Activated CD4-positive, CD25-positive, alpha-beta regulatory T cell (primary cell): Measurements from ENCODE around the gene SLC6A3.
"Not testable (repeated sequence)": the region's sequence is repeated elsewhere in the genome, so short reads cannot be mapped to it uniquely, and the experiment has no call there.

Experiments
- DNase-seq, 4 experiments: peaks; one replicate each; lab custom pipeline; 2025; lab: John Stamatoyannopoulos, UW

SLC6A3 gene

GRCh38 chr5:1441166-1441865 lies 3.9 kb downstream of the SLC6A3 start:
- no peak for DNase-seq

- no peak for DNase-seq
Observed at GRCh38 chr5:1440098-1440493, 5.1 kb downstream of the SLC6A3 start.

DNA sequence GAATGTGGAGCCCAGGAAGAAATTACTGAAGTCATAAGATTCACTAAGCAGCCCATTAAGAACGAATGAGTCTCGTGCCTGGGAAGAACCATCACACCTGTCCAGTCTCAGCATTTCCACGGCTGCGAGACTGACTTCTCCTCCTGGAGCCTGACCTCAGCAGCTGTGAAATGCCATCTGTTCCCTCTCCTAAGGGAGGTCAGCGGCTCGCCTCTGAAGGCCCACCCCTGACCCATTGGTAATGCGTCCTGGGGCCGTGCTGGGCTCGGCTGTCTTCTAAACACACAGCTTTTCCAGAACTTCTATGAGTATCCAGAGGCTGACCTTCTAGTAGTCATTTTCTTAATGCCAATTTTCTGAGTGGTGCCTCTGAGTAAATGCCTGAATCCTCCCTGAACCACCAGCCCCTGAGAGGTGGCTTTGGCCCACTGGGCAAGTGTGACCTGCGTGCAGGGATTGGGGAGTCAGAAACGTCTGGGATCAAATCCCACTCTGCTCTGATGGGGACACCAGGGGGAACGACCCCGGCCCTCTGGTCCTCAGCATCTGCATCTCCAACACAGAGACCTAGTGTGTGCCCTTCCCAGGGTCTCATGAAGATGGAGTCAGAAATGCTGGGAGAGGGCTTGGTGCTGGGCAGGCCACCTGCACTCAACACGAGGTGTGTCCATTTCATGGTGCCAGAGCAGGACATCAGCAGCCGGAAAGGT lies 5.7 kb downstream of the SLC6A3 start:
- no peak for DNase-seq

DNA sequence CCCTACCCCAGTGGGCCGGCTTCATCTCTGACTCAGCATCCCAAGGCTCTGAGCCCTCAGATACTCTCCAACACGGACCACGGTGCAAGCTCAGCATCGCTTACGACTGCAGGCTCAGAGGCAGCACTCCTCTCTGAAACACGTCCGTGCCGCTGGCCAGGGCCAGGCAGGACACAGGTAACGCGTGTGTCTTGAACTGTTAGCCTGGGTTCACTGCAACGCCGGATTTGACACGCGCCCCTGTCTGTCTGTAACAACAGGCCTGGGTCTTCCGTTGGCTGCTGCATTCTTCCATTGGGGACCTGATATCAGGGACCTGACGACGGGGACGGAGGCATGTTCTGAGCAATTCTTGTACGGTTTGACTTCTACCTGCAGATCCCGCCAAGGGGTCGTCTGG lies 6.4 kb downstream of the SLC6A3 start:
- DNase-seq = no peak

GRCh38 chr5:1437876-1438559 lies 7.2 kb downstream of the SLC6A3 start:
- DNase-seq = no peak

DNA sequence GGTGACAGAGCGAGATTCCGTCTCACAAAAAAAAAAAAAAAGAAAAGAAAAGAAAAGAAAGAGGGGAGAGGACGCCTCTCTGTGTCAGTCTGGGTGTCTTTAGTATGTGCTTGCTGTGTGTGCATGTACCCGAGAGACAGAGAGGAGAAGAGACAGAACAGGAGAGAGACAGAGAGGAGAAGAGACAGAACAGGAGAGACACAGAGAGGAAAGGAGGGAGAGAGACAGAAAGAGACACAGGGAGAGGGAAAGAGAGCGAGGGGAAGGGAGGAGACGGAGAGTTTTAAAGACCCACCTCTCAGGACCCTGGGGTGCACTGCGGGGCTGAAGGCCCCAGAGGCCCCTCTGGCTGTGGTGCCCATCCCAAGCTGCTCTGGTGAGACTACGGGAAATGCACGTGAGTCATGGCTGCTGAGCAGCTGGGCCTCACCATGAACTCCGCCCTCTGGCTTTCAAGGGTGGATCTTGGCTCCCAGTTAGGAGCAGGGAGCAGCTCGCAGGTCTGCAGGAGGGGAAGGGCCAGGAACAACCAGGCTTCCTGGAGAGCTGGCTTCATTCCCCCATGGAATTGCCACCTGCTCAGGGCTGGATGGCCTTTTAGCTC lies 7.9 kb downstream of the SLC6A3 start:
- DNase-seq = no peak

DNA sequence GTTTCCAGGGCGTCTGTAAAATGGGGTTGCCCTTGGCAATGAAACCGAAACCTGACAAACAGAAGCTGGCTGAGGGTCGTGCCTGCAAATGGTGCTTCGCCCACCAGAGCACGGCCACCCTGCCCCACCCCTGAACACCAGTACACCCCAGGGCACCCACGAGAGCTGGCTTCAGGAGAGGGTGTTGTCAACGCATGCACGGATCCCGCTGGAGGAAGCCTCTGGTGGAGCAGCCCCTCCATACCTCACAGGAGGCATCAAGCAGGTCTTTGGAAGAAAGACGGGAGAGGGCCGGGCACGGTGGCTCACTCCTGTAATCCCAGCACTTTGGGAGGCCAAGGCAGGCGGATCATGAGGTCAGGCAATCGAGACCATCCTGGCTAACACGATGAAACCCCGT lies 8.6 kb downstream of the SLC6A3 start:
- no peak for DNase-seq

- DNase-seq = no peak
Observed at GRCh38 chr5:1436036-1436435, 9.2 kb downstream of the SLC6A3 start.

DNA sequence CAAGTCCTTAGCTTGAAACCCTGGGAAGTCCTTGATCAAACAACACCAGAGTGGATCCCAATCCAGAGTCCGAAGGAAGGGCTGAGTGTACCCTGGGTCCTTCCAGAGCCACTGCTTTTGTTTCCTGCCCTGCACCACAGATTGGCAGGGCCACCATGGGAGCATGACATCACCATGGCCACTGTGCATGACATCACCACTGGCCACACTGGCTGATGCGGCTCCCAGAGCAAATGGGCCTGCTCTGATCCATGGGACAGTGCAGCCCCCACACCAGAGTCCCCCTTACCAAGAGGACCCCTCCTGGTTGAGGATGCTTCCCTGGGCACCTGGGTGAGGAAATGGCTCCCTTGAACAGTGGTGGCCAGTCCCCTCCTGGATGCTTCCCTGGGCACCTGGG lies 9.9 kb downstream of the SLC6A3 start:
- DNase-seq = no peak

- no peak for DNase-seq
Observed at GRCh38 chr5:1432296-1432695, 12.9 kb downstream of the SLC6A3 start.

DNA sequence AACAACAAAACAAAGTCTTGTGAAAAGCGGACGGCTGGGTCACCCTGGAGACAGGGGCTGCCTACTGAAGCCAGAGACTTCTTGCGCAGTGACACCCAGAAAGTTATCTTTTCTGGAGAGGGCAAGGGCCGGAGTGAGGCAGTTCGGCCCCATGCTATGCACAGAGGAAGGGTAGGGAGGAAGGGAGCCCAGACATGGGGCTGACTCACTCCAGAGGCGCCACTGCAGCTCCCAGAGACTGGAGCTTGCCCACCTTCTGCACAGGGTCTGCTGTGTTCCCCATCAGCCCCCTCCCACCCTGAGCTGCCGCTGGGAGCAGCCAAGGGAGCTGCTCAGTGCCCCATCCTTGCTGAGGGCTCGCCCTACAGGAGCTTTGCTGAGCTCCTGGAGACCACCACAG lies 13.3 kb downstream of the SLC6A3 start:
- DNase-seq = no peak

GRCh38 chr5:1431021-1431811 lies 14.0 kb downstream of the SLC6A3 start:
- no peak for DNase-seq

- no peak for DNase-seq
Observed at GRCh38 chr5:1430121-1430795, 15.0 kb downstream of the SLC6A3 start.

DNA sequence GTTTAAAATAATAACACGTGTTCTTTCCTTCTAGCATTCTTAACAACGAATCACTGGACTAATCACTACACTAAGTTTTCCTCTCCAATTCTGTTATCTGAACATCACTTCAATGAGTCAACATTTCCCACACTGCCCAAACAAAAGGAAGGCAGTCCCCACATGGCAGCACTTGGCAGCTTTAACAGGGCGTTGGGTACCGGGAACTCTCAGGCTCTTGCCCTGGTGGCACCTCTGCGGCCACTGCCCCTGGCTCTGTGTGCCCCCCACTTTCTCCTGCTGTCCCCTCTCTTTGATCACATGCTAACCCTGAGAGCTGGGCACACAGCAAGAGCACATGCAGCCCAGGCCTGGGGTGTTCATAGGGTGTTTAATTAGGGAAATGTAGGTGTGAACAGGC lies 15.7 kb downstream of the SLC6A3 start:
- DNase-seq = no peak

DNA sequence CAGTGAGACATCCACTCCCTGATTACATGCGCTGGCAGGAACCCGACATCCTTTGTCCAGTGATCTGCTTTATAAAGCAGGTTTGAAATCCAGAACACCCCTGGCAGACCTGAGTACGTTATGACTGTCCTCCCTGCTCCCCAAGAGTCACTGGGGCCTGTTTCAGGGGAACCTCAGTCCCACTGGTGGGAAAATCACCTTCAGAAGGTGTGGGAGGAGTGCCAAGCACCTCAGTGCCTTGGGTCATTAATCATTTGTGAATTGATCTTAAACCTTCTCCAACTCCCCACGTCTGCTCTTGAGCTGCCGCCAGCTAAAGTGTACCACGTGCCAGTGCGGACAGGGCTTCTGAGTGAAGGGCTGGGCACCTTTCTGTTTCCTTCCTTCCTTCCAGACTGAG lies 16.2 kb downstream of the SLC6A3 start:
- DNase-seq = no peak

DNA sequence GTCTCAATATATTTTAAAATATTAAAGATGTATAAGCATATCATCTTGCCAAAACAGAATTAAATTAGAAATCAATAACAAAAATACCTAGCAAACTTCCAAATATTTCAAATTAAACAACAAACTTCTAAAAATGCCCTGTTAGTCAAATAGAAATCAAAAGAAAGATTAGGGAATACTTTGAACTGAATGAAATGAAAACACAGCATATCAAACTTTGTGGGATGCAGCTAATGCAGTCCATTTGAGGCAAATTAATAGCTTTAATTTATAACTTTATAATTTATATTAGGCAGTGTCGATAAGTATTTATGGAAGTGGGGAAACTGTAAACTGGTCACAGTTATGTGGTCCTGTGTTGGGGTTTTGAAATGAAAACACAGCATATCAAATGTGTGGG lies 17.1 kb downstream of the SLC6A3 start:
- DNase-seq = no peak

DNA sequence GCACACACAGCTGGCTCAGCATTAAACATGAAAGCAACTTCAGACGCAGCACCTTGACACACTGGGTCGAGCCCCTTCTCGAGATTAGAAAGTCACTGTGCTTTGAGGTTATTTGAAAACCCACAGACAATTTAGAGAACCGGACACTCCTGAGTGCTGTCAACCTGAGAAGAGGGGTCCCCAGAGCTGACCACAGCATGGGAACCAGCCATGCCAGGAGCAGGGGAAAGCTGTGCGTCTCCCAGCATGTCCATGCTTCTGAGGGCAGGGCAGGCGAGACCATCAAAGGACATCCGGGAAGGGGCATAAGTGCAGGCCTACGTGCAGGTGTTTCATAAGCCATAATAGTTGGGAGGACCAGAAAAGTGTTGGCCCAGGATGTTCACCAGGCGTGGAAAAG lies 20.5 kb downstream of the SLC6A3 start:
- DNase-seq = no peak

DNA sequence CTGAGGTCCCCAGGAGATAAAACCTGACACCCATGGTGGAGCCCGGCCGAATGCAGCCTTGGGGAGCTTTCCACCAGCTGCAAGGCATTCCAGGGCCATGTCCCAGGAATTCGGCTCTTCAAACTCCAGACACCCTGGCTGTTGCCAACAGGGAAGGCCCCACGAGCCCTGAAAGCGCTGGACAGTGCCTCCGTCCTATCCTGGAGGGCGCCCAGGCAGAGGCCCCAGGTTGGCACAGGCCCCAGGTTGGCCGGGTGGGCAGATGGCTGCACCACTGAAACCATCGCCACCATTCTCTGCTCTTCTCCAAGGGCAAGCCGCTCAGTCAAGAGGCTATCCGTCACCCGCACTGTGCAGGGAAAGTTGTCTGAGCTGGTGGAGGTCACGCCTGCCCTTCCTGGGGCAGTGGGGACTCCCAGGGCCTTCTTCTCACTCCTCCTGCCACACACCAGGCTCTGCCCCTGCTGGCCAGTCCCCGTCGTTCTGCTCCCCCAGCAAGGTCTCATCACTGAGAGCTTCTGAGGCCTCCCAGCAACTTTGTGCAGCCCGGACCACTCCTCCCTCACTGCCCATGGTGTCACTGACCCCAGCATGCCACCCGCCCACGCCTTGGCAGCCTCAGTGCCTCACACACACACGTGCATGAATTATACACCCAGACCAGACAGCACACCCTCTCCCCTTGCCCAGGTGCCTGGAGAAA lies 21.2 kb downstream of the SLC6A3 start:
- DNase-seq = no peak

DNA sequence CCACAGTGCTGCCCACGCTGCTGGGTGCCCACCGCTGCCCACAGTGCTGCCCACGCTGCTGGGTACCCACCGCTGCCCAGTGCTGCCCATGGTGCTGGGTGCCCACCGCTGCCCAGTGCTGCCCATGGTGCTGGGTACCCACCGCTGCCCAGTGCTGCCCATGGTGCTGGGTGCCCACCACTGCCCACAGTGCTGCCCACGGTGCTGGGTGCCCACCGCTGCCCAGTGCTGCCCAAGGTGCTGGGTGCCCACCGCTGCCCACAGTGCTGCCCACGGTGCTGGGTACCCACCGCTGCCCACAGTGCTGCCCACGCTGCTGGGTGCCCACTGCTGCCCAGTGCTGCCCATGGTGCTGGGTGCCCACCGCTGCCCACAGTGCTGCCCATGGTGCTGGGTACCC lies 22.7 kb downstream of the SLC6A3 start:
- not testable (repeated sequence) for DNase-seq

- no peak for DNase-seq
Observed at GRCh38 chr5:1421521-1422341, 23.5 kb downstream of the SLC6A3 start.
